Hippocampal formation (tissue), 2 donors: ENCODE measurements around the gene MACROD1.

Experiments
- DNase-seq, 2 donors: peaks; one replicate each; lab custom pipeline; 2025; lab: John Stamatoyannopoulos, UW

The MACROD1 gene

GRCh38 chr11:64093233-64094039 is 72.5 kb downstream of the MACROD1 start:
- no peak for DNase-seq

GRCh38 chr11:64092761-64093136 is 73.2 kb downstream of the MACROD1 start:
- no peak for DNase-seq

- DNase-seq: peak; percentile 76 to 82
These were observed 73.7 kb downstream of the MACROD1 start for GRCh38 chr11:64092111-64092760.

- no peak for DNase-seq
These were observed 75.0 kb downstream of the MACROD1 start for GRCh38 chr11:64090806-64091516.

- no peak for DNase-seq
These were observed 75.8 kb downstream of the MACROD1 start for GRCh38 chr11:64089915-64090805.

GRCh38 chr11:64089493-64089892 is 76.4 kb downstream of the MACROD1 start:
- no peak for DNase-seq

- DNase-seq: no peak
These were observed 76.9 kb downstream of the MACROD1 start for GRCh38 chr11:64089027-64089360.

- DNase-seq: no peak
These were observed 77.5 kb downstream of the MACROD1 start for GRCh38 chr11:64088162-64089026.

- DNase-seq: peak in 1 of 2 donors; percentile 29
These were observed 79.4 kb downstream of the MACROD1 start for GRCh38 chr11:64086258-64087123.

GRCh38 chr11:64085906-64086257 is 80.0 kb downstream of the MACROD1 start:
- no peak for DNase-seq

GRCh38 chr11:64084951-64085710 is 80.8 kb downstream of the MACROD1 start:
- no peak for DNase-seq

- no peak for DNase-seq
These were observed 81.6 kb downstream of the MACROD1 start for GRCh38 chr11:64084146-64084950.

- DNase-seq: no peak
These were observed 82.4 kb downstream of the MACROD1 start for GRCh38 chr11:64083398-64084080.

GRCh38 chr11:64081745-64082442 is 84.0 kb downstream of the MACROD1 start:
- no peak for DNase-seq

GRCh38 chr11:64080390-64080789 is 85.5 kb downstream of the MACROD1 start:
- DNase-seq: no peak

- DNase-seq: no peak
These were observed 87.0 kb downstream of the MACROD1 start for GRCh38 chr11:64078905-64079304.

GRCh38 chr11:64078284-64078683 is 87.6 kb downstream of the MACROD1 start:
- no peak for DNase-seq
